ENCODE measurements around the gene PRPF19. TPM values are rescaled to one million over a fixed set of nuclear protein-coding genes. Genes with fewer than 3 reads are reported as not detected.

Gene PRPF19
- total and polyA plus RNA-seq, 2 of the 13 experiments (the other 11 are each of a cell fraction or from before 2014, with no cell fraction given), result 27.4 to 91.1 TPM

- Histone ChIP-seq H3K27me3 (ENCODE audit: control insufficient read depth in 1 of 2, insufficient read depth in 2 of 2, low read length in 2 of 2) (no peaks in the 10 kb centered on the region), H3K4me1 (ENCODE audit: insufficient read depth, low read length) (peaks cover 27% of the 10 kb centered on the region), H2AFZ (ENCODE audit: low read length) (no peak overlapping the region), H3K79me2 (ENCODE audit: insufficient read depth, low read length) (no peaks in the 10 kb centered on the region), H3K9ac (ENCODE audit: insufficient read depth, low read depth, low read length) (peak overlapping the region; percentile 62), H3K27ac (ENCODE audit: extremely low read length, insufficient read depth, low read length) (no peak overlapping the region), H3K4me2 (ENCODE audit: low read depth, low read length) (peak overlapping the region; percentile 64), H3K4me3 (replicated peaks in 1 of 3; ENCODE audit: insufficient read depth in 1 of 3, low read depth in 2 of 3, low read length in 3 of 3) (peak overlapping the region in 2 of 3 experiments; percentile 53 to 62; a peak in 2 of 6 replicates), H4K20me1 (ENCODE audit: insufficient read depth, low read length) (no peaks in the 10 kb centered on the region), H3K36me3 (replicated peaks in 1 of 2; ENCODE audit: control insufficient read depth in 1 of 2, insufficient read depth in 2 of 2, low read length in 2 of 2) (peaks cover 0 to 2% of the 10 kb centered on the region in 2 experiments; a peak in 1 of 5 replicates), H3K9me3 (ENCODE audit: low read length) (no peaks in the 10 kb centered on the region)
- WGBS (ENCODE audit: low lambda C conversion rate), result 94% methylated on average over 18 of the region's 31 CpGs
- ChIA-PET POLR2A (interaction anchor here (1.0 to 1.5 kb wide), 3 partner anchors 9 to 25 kb away, joined by 4 to 5 read pairs (median 4); partner anchors contain the start of gene TMEM132A), CTCF (ENCODE audit: low intra/inter-chr PET ratio, low total read pairs) (no interaction called here)
- no peak for ATAC-seq
- FAIRE-seq, result no peak
- no peak for TF ChIP-seq NFAT5 (CRISPR knock-in tag; IDR thresholded peaks at IDR 0.05)
- no peak for TF ChIP-seq ZNF569 (CRISPR knock-in tag; IDR thresholded peaks at IDR 0.05; ENCODE audit: borderline replicate concordance)
- no peak for TF ChIP-seq ZNF484 (CRISPR knock-in tag; IDR thresholded peaks at IDR 0.05; ENCODE audit: borderline replicate concordance, low read depth)
- no peak for TF ChIP-seq ZNF33B (CRISPR knock-in tag; IDR thresholded peaks at IDR 0.05)
- no peak for TF ChIP-seq ZNF558 (CRISPR knock-in tag; IDR thresholded peaks at IDR 0.05; ENCODE audit: borderline replicate concordance)
- 0 out of 2 replicates have a peak, but pooled peaks have one; percentile 3 for TF ChIP-seq ZFP91 (CRISPR knock-in tag; IDR thresholded peaks at IDR 0.05; ENCODE audit: borderline replicate concordance)
- intact Hi-C loops (cut with micrococcal nuclease; ENCODE audit: unreplicated experiment), result no loop called here
- no peak for DNase-seq (ENCODE audit: low spot score)
- in situ Hi-C loops (cut with HindIII; ENCODE audit: extremely low pct_ligation_motif_present, low pct_unique_long_range_greater_than_20kb), result no loop called here
- no TSS peak for BruUV-seq (replicated peaks)
Observed at GRCh38 chr11:60914633-60915247, 8.4 kb upstream of the PRPF19 start.

Measured in HepG2 (cell line).